ENCODE measurements around the gene TTLL5.
"Not testable (repeated sequence)": the region's sequence is repeated elsewhere in the genome, so short reads cannot be mapped to it uniquely, and the experiment has no call there.

TTLL5 gene

DNA sequence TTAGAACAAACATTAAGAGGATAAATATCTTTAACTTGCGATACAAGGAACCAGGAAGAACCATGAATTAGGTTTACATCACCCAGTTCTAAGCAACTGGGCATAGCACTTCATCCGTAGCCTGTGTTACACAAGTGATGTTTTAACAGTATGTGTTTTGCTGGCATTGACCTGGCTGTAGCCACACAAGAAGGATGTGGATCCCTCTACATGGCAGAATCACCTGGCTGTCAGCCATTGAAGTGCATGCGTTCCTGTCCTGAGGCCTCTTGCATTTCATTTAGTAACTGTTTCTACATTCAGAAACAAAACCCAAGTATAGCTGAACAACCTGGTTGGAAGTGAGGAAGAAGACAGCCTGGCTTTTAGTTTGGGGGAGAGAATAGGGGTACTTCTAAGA is 248.6 kb downstream of the TTLL5 start:
- no peak for DNase-seq (ENCODE audit: low read depth)

DNA sequence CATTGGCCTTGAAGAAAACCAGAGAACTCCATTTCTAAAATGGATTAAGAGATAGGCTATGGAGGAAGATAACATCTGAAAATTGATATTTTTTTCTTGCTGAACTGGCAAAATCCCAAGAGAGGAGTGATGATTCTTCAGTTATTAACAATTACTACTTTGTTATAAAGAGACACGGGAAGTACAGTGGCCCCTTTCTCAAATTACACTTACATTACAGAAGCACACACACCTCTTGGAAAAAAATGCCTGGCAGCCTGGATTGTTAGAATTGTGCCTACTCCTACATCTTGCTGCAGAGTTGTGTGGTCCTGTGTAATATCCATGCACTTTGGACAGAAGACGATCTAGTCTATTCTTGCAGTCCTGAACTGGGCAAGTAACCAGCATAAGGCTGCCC is 249.0 kb downstream of the TTLL5 start:
- no peak for DNase-seq (ENCODE audit: low read depth)

DNA sequence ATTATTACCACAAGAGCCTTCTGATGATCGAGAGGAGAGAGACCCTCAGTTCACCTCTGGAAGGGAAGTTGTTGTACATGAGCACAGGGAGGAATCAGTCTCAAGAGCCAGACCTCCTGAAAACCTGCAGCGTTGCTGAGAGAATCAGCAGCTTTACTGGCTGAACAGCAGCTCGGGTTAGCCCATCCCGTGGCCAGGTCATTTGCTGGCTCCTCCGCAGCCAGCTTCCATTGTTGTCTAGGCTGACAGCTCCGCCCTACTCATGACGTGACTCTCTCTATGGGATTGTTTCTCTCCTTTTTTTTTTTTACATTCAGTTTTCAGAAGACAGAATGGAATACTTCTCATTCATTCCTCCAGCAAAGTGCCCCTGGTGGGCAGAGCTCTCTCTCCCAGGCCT is 250.8 kb downstream of the TTLL5 start:
- DNase-seq (ENCODE audit: low read depth) = no peak

DNA sequence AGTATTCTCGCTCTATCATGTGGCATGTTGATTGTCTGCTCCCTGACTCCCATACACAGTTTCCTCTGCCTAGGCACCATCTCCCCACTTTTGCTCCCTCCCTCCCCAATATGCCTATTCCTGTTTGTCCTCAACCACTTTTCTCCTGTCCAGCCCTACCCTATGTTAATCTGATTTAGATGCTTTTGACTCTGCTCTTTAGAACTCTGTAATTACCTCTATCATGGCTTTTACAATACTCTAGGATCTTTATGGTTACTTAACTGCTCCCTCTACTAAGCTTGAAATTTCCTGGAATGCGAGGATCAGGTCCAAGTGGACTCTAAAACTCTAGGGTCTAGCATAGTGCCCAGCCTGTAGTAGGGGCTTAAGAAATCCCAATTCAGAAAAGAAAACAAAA is 252.1 kb downstream of the TTLL5 start:
- no peak for DNase-seq (ENCODE audit: low read depth)

DNA sequence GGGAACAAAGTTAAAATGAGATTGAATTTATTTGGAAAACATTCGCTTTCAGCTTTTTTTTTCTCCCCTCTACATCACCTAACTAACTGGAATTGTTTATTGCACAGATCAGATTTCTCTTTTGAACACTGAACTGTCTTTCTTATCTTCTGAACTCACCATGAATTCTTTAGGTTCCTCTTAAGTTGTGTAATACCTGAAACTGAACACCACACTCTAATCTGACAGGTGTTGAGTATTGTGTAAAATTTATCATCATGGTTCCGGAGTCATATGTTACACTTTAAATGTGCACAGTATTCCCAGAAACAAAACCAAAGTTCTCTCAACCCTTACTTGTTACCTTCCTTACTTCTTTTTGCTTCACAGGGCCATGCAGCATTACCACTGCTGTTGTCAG is 254.0 kb downstream of the TTLL5 start:
- no peak for DNase-seq (ENCODE audit: low read depth)

DNA sequence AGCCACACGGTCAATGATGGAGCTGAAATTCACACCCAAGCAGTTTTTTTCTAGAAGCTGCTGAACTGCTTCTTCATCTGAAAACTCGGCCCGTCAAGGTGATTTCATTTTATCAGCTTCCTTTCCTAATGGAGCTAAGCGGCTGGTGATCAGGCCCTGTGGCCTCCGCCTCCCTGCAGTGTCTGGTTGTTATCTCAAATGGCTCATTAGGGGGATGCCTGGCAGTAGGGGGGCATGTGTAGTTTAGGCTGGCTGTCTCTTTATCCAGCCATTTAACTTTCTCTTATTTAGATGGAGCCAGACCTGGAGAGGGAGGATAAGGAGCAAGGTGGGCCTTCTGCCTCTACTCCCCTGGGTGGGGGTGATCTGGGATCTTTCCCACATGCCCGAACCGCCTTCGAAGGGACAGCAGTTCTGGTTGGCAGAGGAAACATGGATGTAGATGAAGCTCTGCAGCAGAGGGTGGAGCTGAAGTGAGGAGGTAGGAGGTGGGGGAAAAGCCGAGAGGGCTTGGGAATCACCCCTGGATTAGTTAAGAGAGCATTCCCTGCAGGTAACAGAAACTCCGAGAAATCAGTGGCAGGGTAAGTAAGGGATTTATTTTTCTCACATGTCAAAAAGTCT is 256.4 kb downstream of the TTLL5 start:
- DNase-seq (ENCODE audit: low read depth) = no peak

DNA sequence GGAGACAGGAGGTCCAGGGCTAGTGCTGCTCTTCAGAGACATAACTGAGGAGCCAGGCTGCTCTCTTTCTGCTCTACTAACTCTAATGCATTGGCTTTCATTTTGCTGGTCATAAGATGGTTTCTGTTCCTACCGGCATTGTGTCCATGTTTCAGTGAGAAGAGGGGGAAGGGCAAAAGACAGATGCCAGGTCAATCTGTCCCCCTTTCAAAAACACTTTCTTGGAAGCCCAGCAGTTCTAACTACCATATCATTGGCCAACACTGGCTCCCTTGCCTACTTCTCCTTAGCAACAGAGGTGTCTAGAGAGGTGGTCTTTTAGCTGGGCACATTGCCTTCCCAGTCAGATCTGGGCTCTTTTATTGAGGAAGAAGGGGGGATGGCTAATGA is 256.9 kb downstream of the TTLL5 start:
- no peak for DNase-seq (ENCODE audit: low read depth)

DNA sequence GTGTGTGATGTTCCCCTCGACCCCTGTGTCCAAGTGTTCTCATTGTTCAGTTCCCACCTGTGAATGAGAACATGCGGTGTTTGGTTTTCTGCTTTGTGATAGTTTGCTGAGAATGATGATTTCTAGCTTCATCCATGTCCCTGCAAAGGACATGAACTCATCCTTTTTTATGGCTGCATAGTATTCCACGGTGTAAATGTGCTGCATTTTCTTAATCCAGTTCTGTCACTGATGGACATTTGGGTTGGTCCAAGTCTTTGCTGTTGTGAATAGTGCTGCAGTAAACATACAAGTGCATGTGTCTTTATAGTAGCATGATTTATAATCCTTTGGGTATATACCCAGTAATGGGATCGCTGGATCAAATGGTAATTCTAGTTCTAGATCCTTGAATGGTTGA is 259.4 kb downstream of the TTLL5 start:
- not testable (repeated sequence) for DNase-seq (ENCODE audit: low read depth)

DNA sequence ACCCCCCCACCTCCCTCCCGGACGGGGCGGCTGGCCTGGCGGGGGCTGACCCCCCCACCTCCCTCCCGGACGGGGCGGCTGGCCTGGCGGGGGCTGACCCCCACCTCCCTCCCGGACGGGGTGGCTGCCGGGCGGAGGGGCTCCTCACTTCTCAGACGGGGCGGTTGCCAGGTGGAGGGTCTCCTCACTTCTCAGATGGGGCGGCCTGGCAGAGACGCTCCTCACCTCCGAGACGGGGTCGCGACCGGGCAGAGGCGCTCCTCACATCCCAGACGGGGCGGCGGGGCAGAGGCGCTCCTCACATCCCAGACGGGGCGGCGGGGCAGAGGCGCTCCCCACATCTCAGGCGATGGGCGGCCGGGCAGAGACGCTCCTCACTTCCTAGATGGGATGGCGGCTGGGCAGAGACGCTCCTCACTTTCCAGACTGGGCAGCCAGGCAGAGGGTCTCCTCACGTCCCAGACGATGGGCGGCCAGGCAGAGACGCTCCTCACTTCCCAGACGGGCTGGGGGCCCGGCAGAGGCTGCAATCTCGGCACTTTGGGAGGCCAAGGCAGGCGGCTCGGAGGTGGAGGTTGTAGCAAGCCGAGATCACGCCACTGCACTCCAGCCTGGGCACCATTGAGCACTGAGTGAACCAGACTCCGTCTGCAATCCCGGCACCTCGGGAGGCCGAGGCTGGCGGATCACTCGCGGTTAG is 264.2 kb downstream of the TTLL5 start:
- not testable (repeated sequence) for DNase-seq (ENCODE audit: low read depth)

DNA sequence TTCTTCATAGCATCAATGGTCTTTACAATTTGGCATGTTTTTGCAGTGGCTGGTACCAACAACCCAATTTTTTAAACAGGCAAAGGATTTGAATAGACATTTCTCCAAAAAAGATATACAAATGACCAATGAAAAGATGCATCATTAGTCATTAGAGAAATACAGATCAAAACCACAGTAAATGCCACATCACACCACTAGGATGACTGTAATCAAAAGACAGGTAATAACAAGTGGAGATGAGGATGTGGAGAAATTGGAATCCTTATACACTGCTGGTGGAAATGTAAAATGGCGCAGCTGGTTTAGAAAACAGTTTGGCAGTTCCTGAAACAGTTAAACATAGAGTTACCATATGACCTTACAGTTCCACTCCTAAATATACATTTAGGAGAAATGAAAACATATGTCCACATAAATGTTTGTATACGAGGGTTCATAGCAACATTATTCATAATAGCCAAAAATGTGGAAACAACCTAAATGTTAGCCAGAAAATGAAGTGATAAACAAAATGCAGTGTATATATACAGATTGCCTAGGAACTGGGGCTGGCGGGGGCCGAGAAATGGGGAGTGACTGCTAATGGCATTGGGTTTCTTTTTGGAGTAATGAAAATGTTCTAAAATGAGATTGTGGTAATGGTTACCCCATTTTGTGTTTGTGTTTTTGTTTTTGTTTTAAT is 265.5 kb downstream of the TTLL5 start:
- no peak for DNase-seq (ENCODE audit: low read depth)

DNA sequence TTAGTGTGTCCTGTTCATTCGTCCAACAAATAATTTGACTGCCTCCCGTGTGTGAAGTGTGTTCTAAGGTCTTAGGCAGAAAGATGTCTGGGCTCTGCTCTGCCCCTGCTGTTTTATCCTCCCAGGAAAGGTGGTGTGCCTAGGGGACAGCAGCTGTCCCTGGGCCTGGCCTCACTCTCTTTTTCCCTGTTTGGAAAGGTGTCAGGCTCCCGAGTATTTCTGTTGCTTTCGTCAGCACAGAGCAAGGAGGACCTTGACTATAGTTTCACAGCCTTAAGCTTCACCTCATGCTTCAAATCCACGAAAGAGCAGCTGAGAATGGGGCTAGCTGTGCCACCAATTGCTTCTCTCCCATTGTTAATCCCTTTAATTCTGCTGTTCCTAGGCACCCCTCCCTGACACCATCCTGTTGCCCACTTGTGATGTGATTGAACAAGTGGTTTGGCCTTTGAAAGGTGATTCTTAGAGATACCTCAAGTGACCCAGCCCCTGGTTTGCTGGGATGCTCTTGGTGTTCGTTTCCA is 266.6 kb downstream of the TTLL5 start:
- no peak for DNase-seq (ENCODE audit: low read depth)

DNA sequence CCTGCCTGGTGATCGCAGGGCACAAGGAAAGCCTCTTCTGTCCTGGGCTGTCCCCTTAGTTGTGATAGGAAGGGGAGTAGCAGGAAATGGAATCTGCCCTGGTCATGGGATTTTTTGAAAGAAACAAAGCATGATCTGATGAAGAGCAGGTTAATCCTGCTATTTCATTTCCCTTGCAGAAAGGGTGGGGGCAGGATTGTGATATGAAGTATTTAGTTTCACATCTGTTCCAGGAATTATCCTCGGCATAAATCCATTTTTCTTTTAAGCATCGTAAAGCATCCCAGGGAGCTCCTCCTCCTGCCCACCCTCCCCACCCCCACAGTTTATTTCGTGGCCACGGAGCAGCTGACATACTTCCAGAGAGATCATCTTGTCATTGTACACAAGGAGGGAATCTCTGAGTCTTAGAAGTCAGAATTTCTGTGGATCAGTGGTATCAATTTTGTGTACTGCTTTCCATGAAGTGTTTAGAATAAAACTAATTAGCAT is 267.7 kb downstream of the TTLL5 start:
- no peak for DNase-seq (ENCODE audit: low read depth)

DNA sequence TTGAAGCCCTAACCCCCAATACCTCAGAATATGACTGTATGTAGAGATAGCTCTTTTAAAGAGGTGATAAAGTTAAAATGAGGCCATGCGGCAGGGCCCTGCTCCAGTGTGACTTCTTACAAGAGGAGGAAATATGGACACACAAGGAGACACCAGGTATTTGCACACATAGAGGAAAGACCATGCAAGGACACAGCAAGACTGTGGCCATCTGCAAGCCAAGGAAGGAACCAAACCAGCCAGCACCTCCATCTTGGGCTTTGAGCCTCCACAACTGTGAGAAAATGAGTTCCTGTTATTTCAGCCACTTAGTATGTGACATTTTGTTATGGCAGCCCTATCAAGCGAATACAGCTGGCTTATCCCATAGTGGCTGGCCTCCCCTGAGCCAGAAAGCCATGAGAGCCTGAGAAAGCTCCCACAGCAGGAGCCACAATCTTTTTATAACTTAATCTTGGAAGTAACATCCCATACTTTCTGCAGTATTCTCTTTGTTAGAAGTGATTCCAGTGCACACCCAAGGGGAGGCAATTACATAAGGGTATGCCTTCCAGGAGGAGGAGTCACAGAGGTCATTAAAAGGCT is 272.8 kb downstream of the TTLL5 start:
- DNase-seq (ENCODE audit: low read depth) = no peak

DNA sequence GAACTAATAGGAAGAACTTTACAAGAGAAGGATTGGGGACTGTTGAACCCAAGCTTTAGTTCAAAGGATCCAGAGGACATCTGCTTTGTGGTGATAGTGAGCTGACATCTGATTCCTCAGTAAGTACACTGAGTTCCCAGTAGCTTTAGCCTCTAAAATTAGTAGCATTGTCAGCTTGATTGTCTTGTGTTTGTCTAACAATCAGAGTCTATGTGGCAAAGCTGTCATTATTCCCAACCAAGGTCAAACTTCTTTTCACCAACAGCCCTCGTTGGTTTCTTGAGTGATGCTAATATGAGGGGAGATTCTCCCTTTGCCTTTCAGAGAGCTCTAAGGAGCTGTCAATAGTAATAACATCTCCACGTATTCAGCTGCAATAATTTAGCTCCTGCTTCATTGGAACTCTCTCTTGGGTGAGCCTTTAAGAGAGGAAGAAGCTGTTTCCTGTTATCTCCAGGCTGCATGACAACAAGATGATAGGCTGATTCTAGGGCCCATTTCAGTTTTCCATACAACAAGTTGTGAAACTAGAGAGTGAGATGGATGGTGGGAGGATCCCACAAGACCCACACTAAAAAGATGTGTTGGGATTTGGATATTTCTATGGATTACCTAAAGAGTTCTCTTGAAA is 274.1 kb downstream of the TTLL5 start:
- DNase-seq (ENCODE audit: low read depth) = no peak

DNA sequence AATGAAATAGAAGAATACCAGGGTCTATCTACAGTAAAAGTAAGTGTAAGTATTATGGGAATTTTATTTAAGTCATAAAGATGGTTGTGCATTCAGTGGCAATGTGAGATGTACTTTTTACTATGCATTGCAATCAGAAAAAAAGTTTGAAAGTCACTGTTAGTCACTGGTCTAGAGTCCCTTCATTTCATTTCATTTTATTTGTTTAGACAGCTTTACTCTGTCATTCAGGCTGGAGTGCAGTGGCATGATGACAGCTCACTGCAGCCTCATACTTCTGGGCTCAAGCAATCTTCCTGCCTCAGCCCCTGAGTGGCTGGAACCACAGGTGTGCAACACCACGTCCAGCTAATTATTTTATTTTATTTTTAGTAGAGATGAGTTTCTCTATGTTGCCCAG is 278.2 kb downstream of the TTLL5 start:
- no peak for DNase-seq (ENCODE audit: low read depth)

DNA sequence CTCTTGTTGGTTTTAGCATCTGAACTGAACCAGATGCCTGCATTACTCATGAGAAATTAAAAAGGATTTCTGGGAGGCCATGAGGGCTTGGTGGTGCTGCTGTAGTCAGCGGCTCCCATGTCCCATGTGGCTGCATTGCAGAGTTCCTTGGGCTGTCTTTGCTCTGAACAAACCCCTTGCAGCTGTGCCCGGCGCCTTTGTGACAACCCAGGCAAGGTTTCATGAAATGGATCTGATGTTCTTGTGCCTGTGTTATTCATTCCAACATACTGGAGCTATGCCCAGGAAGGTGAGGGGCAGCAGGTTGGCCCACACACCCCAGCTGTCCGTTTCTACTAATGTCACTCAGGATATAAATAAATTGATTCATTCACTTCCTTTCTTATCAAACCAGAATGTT is 280.0 kb downstream of the TTLL5 start:
- no peak for DNase-seq (ENCODE audit: low read depth)

DNA sequence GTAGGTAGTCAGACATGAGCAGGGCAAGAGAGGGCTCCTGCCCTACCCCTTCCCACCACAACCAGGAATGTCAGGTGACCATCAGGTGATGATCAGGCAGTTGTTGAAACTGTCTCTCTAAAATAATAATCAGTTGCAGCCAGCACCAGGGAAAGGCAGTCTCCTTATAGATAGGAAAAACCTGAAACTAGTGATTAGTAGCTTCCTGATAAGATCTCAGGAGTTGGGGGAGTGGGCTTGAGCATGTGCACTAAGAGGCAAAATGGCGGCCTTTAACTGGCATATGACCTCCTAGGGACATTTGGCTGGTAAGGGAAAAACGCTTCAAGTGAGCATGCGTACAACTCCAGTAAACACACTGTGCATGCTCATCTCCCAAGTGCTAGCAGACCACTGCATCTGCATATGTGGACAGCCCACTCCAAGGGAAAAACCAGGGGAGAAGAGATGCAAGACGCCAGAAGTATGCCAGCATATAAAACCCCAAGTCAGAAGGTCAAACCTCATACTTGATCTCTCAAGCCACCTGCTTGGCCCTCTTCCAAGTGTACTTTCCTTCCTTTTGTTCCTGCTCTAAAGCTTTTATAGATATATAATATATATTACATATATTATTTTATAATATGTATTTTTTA is 283.7 kb downstream of the TTLL5 start:
- no peak for DNase-seq (ENCODE audit: low read depth)

DNA sequence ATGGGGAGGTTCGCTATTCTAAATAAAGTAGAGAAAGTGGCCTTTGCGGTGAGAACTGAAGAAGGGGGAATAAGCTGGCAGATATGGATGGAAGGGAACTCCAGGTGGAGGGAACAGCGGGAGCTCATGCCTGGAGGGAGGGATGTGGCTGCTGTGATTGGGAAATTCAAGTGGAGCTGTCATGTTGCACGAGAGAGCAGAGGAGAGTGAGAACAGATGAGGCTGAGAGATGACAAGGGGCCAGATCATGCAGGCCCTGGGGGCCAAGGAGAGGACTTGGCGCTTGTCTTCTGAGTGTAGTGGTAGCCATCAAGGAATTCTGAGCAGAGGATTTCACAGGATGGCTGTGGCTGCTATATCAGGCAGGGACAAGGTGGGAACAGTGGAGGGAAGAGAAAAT is 285.7 kb downstream of the TTLL5 start:
- no peak for DNase-seq (ENCODE audit: low read depth)

DNA sequence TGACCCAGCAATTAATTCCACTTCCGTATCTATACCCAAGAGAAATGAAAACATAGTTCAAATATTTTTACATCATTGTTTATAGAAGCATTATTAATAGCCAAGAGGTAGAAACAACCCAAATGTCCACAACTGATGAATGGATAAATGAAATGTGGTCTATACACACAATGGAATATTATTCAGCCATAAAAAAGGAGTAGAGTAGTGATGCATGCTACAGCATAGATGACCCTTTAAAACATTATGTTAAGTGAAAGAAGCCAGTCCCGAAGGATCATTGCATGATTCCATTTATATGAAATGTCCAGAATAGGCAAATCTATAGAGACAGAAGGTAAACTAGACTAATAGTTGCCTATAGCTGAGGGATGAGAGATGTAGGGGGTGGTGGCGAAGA is 291.4 kb downstream of the TTLL5 start:
- no peak for DNase-seq (ENCODE audit: low read depth)

DNA sequence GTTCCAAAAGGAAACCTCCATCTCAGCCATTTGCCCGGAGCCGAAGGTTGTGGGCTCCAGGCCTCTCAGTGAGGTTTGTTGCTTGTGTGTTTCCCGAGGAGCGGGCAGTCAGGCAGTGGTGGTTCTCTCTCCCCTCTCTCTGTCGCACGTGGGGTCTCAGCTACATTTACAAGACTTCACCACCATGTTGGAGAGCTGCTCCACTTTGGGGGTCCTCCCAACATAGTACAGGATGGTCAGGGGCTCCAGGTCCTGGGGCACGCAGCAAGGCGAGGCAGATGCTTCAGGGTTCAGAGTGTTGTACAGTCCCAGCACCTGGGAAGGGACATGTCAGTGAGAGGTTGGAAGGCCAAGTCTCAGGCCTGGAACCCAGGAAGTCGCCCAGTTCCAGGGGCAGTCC is 298.0 kb downstream of the TTLL5 start:
- no peak for DNase-seq (ENCODE audit: low read depth)

DNA sequence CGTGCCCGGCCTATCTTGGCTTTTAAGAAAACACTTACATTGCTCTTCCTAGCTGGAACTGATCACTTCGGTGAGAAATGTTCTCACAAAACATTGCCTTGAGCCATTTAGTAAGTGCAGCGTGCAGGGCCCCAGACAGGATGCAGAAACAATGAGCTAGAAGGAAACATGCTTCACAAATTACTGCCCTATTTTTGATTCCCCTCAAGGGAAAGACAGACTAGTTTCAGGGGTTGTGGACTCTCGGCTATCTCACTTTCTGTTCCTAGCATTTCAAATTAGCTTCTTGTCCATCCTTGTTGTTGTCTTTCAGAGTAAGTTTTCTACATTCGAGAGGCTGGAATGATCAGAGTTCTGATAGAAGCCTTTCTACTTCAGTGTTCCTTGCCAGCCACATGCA is 299.2 kb downstream of the TTLL5 start:
- DNase-seq (ENCODE audit: low read depth) = no peak

DNA sequence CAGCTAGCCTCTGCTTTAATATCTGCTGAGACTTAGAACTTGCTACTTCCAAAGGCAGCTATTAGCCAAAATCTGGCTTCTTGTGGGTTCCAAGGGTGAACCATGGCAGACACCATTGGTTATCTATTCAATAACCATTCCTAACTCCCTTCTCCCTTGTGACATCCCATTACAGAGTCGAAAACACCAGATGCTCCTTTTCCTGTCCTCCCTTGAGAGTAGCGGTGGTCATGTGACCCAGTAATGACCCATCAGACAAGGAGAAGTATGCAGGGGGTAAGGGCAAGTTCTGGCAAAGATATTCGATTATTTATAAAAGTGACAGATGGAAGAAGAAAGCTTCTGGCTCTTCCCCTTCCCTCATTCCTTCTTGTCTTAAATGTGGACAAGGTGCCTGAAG is 300.6 kb downstream of the TTLL5 start:
- DNase-seq (ENCODE audit: low read depth) = no peak

All from stimulated activated CD8-positive, alpha-beta memory T cell treated with anti-CD3 and anti-CD28 coated beads, Interleukin-15, amount 100 ng/mL, for 24 hours (primary cell).